Cardiac fibroblast (primary cell): ENCODE data around the gene NXF1.

Source experiments
- DNase-seq, 2 donors: peaks; one replicate each; pipeline versions ENCODE4 v3.0.0 to v3.0.0-alpha.2; 2010; ENCODE audit warnings: low read depth in 2 of 2
- H3K4me3 ChIP-seq, 2 donors: replicated peaks in 1 of 2; 1 replicate in 1 of 2; 2 replicates in 1 of 2; pipeline ENCODE4 v1.5.1; 2011; ENCODE audit warnings: low read depth in 2 of 2, low read length in 2 of 2, mild to moderate bottlenecking in 2 of 2, moderate library complexity in 1 of 2
- CTCF ChIP-seq: IDR thresholded peaks from one replicate; pipeline ENCODE4 v1.5.1; 2011; ENCODE audit warnings: low read depth, mild to moderate bottlenecking, low read length, inconsistent platforms

Gene NXF1

GRCh38 chr11:62841361-62842170, 36.3 kb upstream of the NXF1 start:
- H3K4me3 ChIP-seq: peak overlapping the region; percentile 26 to 29
- peak; percentile 99 to 100 for DNase-seq
- TF ChIP-seq CTCF: no peak

- DNase-seq: peak; percentile 79 to 88
- peak overlapping the region; percentile 97 to 99 for H3K4me3 ChIP-seq
Measured at GRCh38 chr11:62840721-62841360, 35.6 kb upstream of the NXF1 start.

- peak; percentile 93 for DNase-seq
- peak within 1 kb of the TSS; percentile 97 to 99 for H3K4me3 ChIP-seq
- no peak for TF ChIP-seq CTCF
Measured at GRCh38 chr11:62839050-62839945, 34.1 kb upstream of the NXF1 start, which contains the start of gene WDR74. TSS of gene WDR74 (minus strand) at chr11:62839590. CDS start at chr11:62839570, 20 bp downstream.

GRCh38 chr11:62835336-62835735, 30.1 kb upstream of the NXF1 start:
- TF ChIP-seq CTCF: no peak
- DNase-seq: no peak
- no peak overlapping the region for H3K4me3 ChIP-seq

GRCh38 chr11:62832336-62833234, 27.3 kb upstream of the NXF1 start, which contains the start of gene TEX54:
TSS of gene TEX54 (minus strand) at chr11:62832841.
- no peak for DNase-seq
- no peak for TF ChIP-seq CTCF

GRCh38 chr11:62831520-62832335, 26.5 kb upstream of the NXF1 start, which contains the start of gene STX5:
TSS of gene STX5 (minus strand) at chr11:62832051. CDS start at chr11:62831243, 808 bp downstream.
- peak; percentile 99 for DNase-seq
- H3K4me3 ChIP-seq: peak within 1 kb of the TSS; percentile 85 to 90
- no peak for TF ChIP-seq CTCF

More at GRCh38 chr11:62832336-62833234, 27.3 kb upstream of the NXF1 start, which contains the start of gene TEX54:
- H3K4me3 ChIP-seq: peak within 1 kb of the TSS; percentile 85 to 90
